ENCODE data around the gene C3orf20. TPM values are rescaled to one million over a fixed set of nuclear protein-coding genes. Genes with fewer than 3 reads are reported as not detected.

The C3orf20 gene
- total and polyA plus RNA-seq, 2 of the 13 experiments (the other 11 are each of a cell fraction or from before 2014, with no cell fraction given): 0.03 to 0.04 TPM

DNA sequence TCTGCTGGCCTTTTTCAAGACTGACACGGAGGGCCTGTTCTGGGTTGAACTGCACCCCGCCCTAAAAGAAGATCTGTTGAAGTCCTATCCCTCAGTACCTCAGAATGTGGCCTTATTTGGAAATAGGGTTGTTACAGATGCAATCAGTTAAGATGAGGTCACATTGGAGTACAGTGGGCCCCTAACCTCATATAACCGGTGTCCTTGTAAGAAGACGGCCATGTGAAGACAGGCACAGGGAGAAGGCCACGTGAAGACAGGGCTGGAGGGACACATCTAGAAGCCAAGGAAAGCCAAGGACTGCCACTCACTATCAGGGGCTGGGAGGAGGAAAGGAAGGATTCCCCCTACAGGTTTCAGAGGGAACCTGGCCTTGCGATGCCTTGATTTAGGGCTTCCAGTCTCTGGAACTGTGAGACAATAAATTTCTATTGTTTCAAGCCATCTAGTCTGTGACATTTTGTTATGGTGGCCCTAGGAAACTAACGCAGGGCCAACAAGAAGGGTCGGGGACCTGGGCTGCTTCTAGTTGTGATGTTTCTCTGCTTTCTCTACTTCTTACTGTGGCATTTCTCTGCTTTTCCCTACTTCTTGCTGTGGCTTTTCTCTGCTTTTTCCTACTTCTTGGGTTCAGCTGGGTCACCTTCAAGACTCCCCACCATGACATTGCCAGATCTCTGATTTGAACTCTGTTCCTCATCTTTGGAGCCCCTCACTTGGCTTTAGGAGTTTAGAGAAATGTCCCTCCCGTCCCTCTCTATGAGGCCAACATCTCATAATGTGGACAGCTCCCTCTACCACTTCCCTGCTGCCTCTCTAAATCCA is 28.1 kb upstream of the C3orf20 start:
- H3K27me3 ChIP-seq (ENCODE audit: control insufficient read depth in 1 of 2, insufficient read depth in 2 of 2, low read length in 2 of 2): peaks cover 0 to 18% of the 10 kb centered on the region in 2 experiments; a peak in 1 of 5 replicates
- H4K20me1 ChIP-seq (ENCODE audit: insufficient read depth, low read length): no peaks in the 10 kb centered on the region
- BruUV-seq (replicated peaks): no TSS peak
- H3K4me3 ChIP-seq (replicated peaks in 1 of 3; ENCODE audit: insufficient read depth in 1 of 3, low read depth in 2 of 3, low read length in 3 of 3): no peak overlapping the region
- ChIA-PET POLR2A (interaction anchor here (1.2 kb wide), 1 partner anchor 15 kb away, joined by 3 read pairs; no protein-coding TSS in a partner anchor), CTCF (ENCODE audit: low intra/inter-chr PET ratio, low total read pairs) (no interaction called here)
- peaks cover 24% of the 10 kb centered on the region for H3K4me1 ChIP-seq (ENCODE audit: insufficient read depth, low read length)
- no peaks in the 10 kb centered on the region for H3K9me3 ChIP-seq (ENCODE audit: low read length)
- no peak overlapping the region for H2AFZ ChIP-seq (ENCODE audit: low read length)
- no peak overlapping the region for H3K9ac ChIP-seq (ENCODE audit: insufficient read depth, low read depth, low read length)
- H3K27ac ChIP-seq (ENCODE audit: extremely low read length, insufficient read depth, low read length): no peak overlapping the region
- FAIRE-seq (no peak), DNase-seq (ENCODE audit: low spot score) (no peak), ATAC-seq (no peak)
- H3K4me2 ChIP-seq (ENCODE audit: low read depth, low read length): no peak overlapping the region
- intact Hi-C loops (cut with micrococcal nuclease; ENCODE audit: unreplicated experiment): no loop called here
- WGBS (ENCODE audit: low lambda C conversion rate): 52% methylated on average over 9 of the region's 9 CpGs
- in situ Hi-C loops (cut with HindIII; ENCODE audit: extremely low pct_ligation_motif_present, low pct_unique_long_range_greater_than_20kb): no loop called here
- H3K36me3 ChIP-seq (replicated peaks in 1 of 2; ENCODE audit: control insufficient read depth in 1 of 2, insufficient read depth in 2 of 2, low read length in 2 of 2): no peaks in the 10 kb centered on the region
- H3K79me2 ChIP-seq (ENCODE audit: insufficient read depth, low read length): peaks cover 3% of the 10 kb centered on the region
- no peak for TF ChIP-seq HHEX (CRISPR knock-in tag; IDR thresholded peaks at IDR 0.05)
- no peak for TF ChIP-seq U2AF1 (optimal IDR thresholded peaks at IDR 0.05; ENCODE audit: low read depth, low read length)
- TF ChIP-seq, protein P1, sequence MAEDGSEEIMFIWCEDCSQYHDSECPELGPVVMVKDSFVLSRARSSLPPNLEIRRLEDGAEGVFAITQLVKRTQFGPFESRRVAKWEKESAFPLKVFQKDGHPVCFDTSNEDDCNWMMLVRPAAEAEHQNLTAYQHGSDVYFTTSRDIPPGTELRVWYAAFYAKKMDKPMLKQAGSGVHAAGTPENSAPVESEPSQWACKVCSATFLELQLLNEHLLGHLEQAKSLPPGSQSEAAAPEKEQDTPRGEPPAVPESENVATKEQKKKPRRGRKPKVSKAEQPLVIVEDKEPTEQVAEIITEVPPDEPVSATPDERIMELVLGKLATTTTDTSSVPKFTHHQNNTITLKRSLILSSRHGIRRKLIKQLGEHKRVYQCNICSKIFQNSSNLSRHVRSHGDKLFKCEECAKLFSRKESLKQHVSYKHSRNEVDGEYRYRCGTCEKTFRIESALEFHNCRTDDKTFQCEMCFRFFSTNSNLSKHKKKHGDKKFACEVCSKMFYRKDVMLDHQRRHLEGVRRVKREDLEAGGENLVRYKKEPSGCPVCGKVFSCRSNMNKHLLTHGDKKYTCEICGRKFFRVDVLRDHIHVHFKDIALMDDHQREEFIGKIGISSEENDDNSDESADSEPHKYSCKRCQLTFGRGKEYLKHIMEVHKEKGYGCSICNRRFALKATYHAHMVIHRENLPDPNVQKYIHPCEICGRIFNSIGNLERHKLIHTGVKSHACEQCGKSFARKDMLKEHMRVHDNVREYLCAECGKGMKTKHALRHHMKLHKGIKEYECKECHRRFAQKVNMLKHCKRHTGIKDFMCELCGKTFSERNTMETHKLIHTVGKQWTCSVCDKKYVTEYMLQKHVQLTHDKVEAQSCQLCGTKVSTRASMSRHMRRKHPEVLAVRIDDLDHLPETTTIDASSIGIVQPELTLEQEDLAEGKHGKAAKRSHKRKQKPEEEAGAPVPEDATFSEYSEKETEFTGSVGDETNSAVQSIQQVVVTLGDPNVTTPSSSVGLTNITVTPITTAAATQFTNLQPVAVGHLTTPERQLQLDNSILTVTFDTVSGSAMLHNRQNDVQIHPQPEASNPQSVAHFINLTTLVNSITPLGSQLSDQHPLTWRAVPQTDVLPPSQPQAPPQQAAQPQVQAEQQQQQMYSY (CRISPR knock-in tag; IDR thresholded peaks at IDR 0.05): no peak
- no peak for TF ChIP-seq ZNF17 (CRISPR knock-in tag; IDR thresholded peaks at IDR 0.05)
- no peak for TF ChIP-seq ZBTB40 (IDR thresholded peaks at IDR 0.05)
- no peak for TF ChIP-seq ZBTB40 (CRISPR knock-in tag; IDR thresholded peaks at IDR 0.05)

All from HepG2 (cell line).